PC-3 (cell line): Measurements from ENCODE around the gene CCNYL1. TPM values are rescaled to one million over a fixed set of nuclear protein-coding genes. Genes with fewer than 3 reads are reported as not detected.
A peak's percentile ranks its signal among the peaks of the same experiment; 100 is the strongest.
"Not testable (repeated sequence)": the region's sequence is repeated elsewhere in the genome, so short reads cannot be mapped to it uniquely, and the experiment has no call there.

Experiments used
- ATAC-seq: fragments of 200-7000 bp; cut with Tn5 transposase; 2 replicates; pipeline ENCODE4 v1.9.1; 2020; ENCODE audit warnings: mild to moderate bottlenecking, moderate library complexity
- BruUV-seq: library from RNA; stranded (reverse); fragments of 400-500 nt; replicated peaks from 2 replicates; lab custom pipeline; 2021; lab: Mats Ljungman, UMichigan
- CTCF ChIA-PET: fragments of 300-600 bp; sonication (Branson Sonifier 250); formaldehyde crosslinking; loops from one replicate; lab custom pipeline; 2022; ENCODE audit warnings: antibody characterized with exemption; lab: Charles Lee
- POLR2A ChIA-PET: fragments of 300-600 bp; sonication (Branson Sonifier 250); formaldehyde crosslinking; loops from one replicate; lab custom pipeline; 2022; ENCODE audit warnings: antibody characterized with exemption; ENCODE audit not compliant: unreplicated experiment; lab: Charles Lee
- DNase-seq: peaks from one replicate; pipeline ENCODE4 v3.0.0-alpha.2; 2015
- H2AFZ ChIP-seq: fragments of 300-600 bp; sonication (generic); 2 replicates; pipeline ENCODE4 v1.6.0; 2016; ENCODE audit warnings: antibody characterized with exemption, low read length
- H3F3A ChIP-seq: fragments of 300-600 bp; sonication (generic); one replicate; pipeline ENCODE4 v1.6.0; 2017; ENCODE audit warnings: antibody characterized with exemption, low read length, control low read depth, mild to moderate bottlenecking; ENCODE audit not compliant: unreplicated experiment
- H3K27ac ChIP-seq: fragments of 300-600 bp; sonication (generic); 2 replicates; pipeline ENCODE4 v1.5.1; 2016; ENCODE audit warnings: mild to moderate bottlenecking, low read length
- H3K27me3 ChIP-seq: fragments of 300-600 bp; sonication (generic); 2 replicates; pipeline ENCODE4 v1.6.1; 2016; ENCODE audit warnings: low read length, mixed read lengths
- H3K36me3 ChIP-seq: fragments of 300-600 bp; sonication (generic); 2 replicates; pipeline ENCODE4 v1.6.1; 2016; ENCODE audit warnings: low read depth, mixed run types, low read length, mixed read lengths
- H3K4me1 ChIP-seq: fragments of 300-600 bp; sonication (generic); 2 replicates; pipeline ENCODE4 v1.5.1; 2016; ENCODE audit warnings: low read length; ENCODE audit not compliant: insufficient read depth
- H3K4me2 ChIP-seq: fragments of 300-600 bp; sonication (generic); 2 replicates; pipeline ENCODE4 v1.6.0; 2016; ENCODE audit warnings: low read length
- H3K4me3 ChIP-seq: fragments of 300-600 bp; sonication (generic); 2 replicates; pipeline ENCODE4 v1.5.1; 2016; ENCODE audit warnings: mild to moderate bottlenecking, low read length, mixed read lengths
- H3K79me2 ChIP-seq: fragments of 300-600 bp; sonication (generic); 2 replicates; pipeline ENCODE4 v1.6.1; 2017; ENCODE audit warnings: low read length, mixed read lengths
- H3K9ac ChIP-seq: fragments of 300-600 bp; sonication (generic); 2 replicates; pipeline ENCODE4 v1.6.0; 2016; ENCODE audit warnings: mild to moderate bottlenecking, low read length
- H3K9me2 ChIP-seq: fragments of 300-600 bp; sonication (generic); replicated peaks from 2 replicates; pipeline ENCODE4 v1.6.1; 2016; ENCODE audit warnings: mixed run types, low read length, mixed read lengths
- H3K9me3 ChIP-seq: fragments of 300-600 bp; sonication (generic); 2 replicates; pipeline ENCODE4 v1.6.1; 2016; ENCODE audit warnings: low read length, mixed read lengths
- H4K20me1 ChIP-seq: fragments of 300-600 bp; sonication (generic); 2 replicates; pipeline ENCODE4 v1.6.1; 2016; ENCODE audit warnings: low read length, mixed read lengths
- EZH2 ChIP-seq: fragments of 300-600 bp; sonication (generic); IDR thresholded peaks from one replicate; pipeline ENCODE4 v1.6.1; 2017; ENCODE audit warnings: antibody characterized with exemption, mild to moderate bottlenecking, low read length; ENCODE audit not compliant: unreplicated experiment
- EZH2phosphoT487 ChIP-seq: fragments of 300-600 bp; sonication (generic); IDR thresholded peaks from 2 replicates; pipeline ENCODE4 v1.6.1; 2018; ENCODE audit warnings: mild to moderate bottlenecking, antibody characterized with exemption, low read length, borderline replicate concordance
- intact Hi-C: fragments of 100-400 bp; cut with micrococcal nuclease; formaldehyde crosslinking; loops from 2 replicates; pipeline ENCODE4 v1.9.0; 2023
- total RNA-seq: library from RNA; depleted of rRNA; stranded (reverse); fragments of >200 nt; gene quantifications from 2 replicates; pipeline ENCODE4 v1.2.3, GENCODE V29; 2014
- TF ChIP-seq, protein P1 (sequence below): fragments of 300-600 bp; sonication (generic); conservative IDR thresholded peaks from 2 replicates; pipeline ENCODE4 v1.5.1; 2017; ENCODE audit warnings: antibody characterized with exemption, low read depth, mild to moderate bottlenecking, low read length

The CCNYL1 gene
- total RNA-seq, 1 experiment from 2014 or later, result 14.7 TPM

DNA sequence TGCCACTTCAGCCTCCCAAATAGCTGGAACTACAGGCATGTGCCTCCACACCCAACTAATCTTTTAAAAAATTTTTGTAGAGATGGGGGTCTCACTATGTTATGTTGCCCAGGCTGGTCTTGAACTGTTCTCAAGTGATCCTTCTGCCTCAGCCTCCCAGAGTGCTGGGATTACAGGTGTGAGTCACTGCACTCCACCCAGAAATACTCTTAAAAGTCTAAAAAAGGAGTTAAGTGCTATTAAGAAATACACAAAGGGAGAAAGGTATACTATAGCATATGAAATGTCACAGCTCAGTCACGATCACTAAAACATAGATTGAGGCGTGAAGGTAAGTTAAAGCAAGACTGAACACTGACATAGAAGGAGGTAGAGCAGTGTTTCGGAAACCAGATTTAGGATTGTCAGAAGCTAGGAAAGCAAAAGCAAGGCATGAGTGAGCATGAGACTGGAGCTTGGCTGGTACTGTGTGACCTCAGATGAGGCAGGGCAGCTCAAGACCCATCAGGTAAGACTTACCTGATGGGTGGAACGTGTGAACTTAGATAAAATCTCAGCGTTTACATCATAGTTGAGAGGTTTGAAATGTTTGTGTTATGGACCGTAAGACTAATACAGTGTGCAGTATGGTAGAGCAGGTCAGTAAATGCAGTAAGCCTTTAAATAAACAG is 9.2 kb downstream of the CCNYL1 start:
- no peaks in the 10 kb centered on the region for H3K9me2 ChIP-seq
- ChIA-PET POLR2A (no interaction called here), CTCF (no interaction called here)
- H3K9ac ChIP-seq, result no peak overlapping the region
- DNase-seq (peak; percentile 15), ATAC-seq (no peak)
- H3K4me2 ChIP-seq, result 0 out of 2 replicates have a peak overlapping the region, but pooled peaks have one; percentile 5
- peaks cover 3% of the 10 kb centered on the region; the same call in 1 of the 2 replicates for H4K20me1 ChIP-seq
- no peaks in the 10 kb centered on the region for H3K9me3 ChIP-seq
- H3K4me3 ChIP-seq, result no peak overlapping the region
- no peaks in the 10 kb centered on the region for H3K27me3 ChIP-seq
- intact Hi-C loops, result loop anchor here (10.0 kb wide), 1 partner anchor 556 kb away; the partner anchor contains the start of gene KLF7
- H3K4me1 ChIP-seq, result peaks cover 36% of the 10 kb centered on the region
- H3K79me2 ChIP-seq, result peaks cover 84% of the 10 kb centered on the region
- TF ChIP-seq EZH2phosphoT487, result no peak
- no peak for TF ChIP-seq EZH2
- TF ChIP-seq, protein P1, sequence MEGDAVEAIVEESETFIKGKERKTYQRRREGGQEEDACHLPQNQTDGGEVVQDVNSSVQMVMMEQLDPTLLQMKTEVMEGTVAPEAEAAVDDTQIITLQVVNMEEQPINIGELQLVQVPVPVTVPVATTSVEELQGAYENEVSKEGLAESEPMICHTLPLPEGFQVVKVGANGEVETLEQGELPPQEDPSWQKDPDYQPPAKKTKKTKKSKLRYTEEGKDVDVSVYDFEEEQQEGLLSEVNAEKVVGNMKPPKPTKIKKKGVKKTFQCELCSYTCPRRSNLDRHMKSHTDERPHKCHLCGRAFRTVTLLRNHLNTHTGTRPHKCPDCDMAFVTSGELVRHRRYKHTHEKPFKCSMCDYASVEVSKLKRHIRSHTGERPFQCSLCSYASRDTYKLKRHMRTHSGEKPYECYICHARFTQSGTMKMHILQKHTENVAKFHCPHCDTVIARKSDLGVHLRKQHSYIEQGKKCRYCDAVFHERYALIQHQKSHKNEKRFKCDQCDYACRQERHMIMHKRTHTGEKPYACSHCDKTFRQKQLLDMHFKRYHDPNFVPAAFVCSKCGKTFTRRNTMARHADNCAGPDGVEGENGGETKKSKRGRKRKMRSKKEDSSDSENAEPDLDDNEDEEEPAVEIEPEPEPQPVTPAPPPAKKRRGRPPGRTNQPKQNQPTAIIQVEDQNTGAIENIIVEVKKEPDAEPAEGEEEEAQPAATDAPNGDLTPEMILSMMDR, result no peak
- no peaks in the 10 kb centered on the region for H3F3A ChIP-seq
- BruUV-seq, result no TSS peak
- peak overlapping the region; percentile 20 for H3K27ac ChIP-seq
- no peaks in the 10 kb centered on the region for H3K36me3 ChIP-seq
- no peak overlapping the region for H2AFZ ChIP-seq

DNA sequence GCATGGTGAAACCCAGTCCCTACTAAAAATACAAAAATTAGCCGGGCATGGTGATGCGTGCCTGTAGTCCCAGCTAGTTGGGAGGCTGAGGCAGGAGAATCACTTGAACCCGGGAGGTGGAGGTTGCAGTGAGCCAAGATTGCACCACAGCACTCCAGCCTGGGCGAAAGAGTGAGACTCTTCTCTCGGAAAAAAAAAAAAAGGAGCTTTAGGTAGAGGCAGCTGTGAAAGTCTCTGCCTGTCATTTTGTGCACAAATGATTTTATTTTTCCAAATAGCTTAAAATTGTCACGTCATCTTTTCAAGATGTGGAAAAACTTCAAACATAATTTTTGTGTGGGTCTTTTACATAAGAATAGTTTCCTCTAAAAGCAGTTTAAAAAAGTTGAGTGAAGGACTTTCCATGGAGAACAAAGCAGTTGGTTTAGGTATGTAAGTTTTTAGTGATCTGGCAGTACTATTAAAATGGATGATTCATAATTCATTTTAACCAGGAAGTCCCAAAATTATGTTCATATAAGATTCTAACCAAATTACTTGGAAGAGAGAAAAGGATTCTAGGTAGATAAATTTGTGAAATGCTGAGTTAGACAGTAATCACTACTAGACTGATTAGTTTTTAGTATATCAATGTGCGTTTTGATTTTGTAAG is 11.5 kb downstream of the CCNYL1 start:
- H3K9ac ChIP-seq, result peak overlapping the region; percentile 11
- peaks cover 57% of the 10 kb centered on the region for H3K4me1 ChIP-seq
- H3K4me3 ChIP-seq, result no peak overlapping the region
- ChIA-PET CTCF (interaction anchor here (0.9 kb wide), 1 partner anchor 97 kb away, joined by 3 read pairs; no protein-coding TSS in a partner anchor), POLR2A (no interaction called here)
- H3K4me2 ChIP-seq, result peak overlapping the region; percentile 43
- no peak overlapping the region for H2AFZ ChIP-seq
- peak overlapping the region; percentile 85 for H3K27ac ChIP-seq
- no peaks in the 10 kb centered on the region for H3K9me2 ChIP-seq
- H3K36me3 ChIP-seq, result no peaks in the 10 kb centered on the region
- intact Hi-C loops, result loop anchor here (10.0 kb wide), 1 partner anchor 558 kb away; the partner anchor contains the start of gene KLF7
- no peaks in the 10 kb centered on the region for H3K27me3 ChIP-seq
- no peaks in the 10 kb centered on the region for H3K9me3 ChIP-seq
- ATAC-seq (peak; percentile 35), DNase-seq (peak; percentile 44)
- peaks cover 71% of the 10 kb centered on the region for H3K79me2 ChIP-seq
- no TSS peak for BruUV-seq
- peaks cover 7% of the 10 kb centered on the region; the same call in 1 of the 2 replicates for H4K20me1 ChIP-seq
- TF ChIP-seq EZH2phosphoT487 (no peak), EZH2 (no peak)
- TF ChIP-seq, protein P1, result no peak
- H3F3A ChIP-seq, result peaks cover 7% of the 10 kb centered on the region

DNA sequence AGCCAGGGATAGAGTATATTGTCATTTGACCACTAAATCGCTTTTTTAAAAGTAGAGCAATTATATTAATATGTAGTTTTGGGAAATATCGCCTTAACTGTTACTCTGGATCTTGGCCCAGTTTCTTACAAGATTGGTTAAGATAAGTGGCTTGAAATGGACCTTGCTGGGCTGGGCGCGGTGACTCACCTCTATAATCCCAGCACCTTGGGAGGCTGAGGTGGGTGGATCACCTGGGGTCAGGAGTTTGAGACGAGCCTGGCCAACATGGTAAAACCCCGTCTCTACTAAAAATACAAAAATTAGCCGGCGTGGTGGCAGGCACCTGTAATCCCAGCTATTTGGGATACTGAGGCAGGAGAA is 12.0 kb downstream of the CCNYL1 start:
- H3K36me3 ChIP-seq, H3F3A ChIP-seq, H2AFZ ChIP-seq, BruUV-seq, H3K4me3 ChIP-seq, H3K9me2 ChIP-seq, POLR2A ChIA-PET, H4K20me1 ChIP-seq, H3K9me3 ChIP-seq, H3K27me3 ChIP-seq, ATAC-seq: not testable (repeated sequence)
- H3K4me2 ChIP-seq, result peak overlapping the region; percentile 43
- CTCF ChIA-PET, result interaction anchor here (0.9 kb wide), 1 partner anchor 97 kb away, joined by 3 read pairs; no protein-coding TSS in a partner anchor
- intact Hi-C loops, result loop anchor here (10.0 kb wide), 1 partner anchor 559 kb away; the partner anchor contains the start of gene KLF7
- peak overlapping the region; percentile 85 for H3K27ac ChIP-seq
- DNase-seq, result peak; percentile 60
- peaks cover 66% of the 10 kb centered on the region for H3K79me2 ChIP-seq
- H3K4me1 ChIP-seq, result peaks cover 57% of the 10 kb centered on the region
- peak overlapping the region; percentile 11; the same call in 1 of the 2 replicates for H3K9ac ChIP-seq
